HCT116 (cell line): ENCODE data around the gene LCE4A. TPM values are rescaled to one million over a fixed set of nuclear protein-coding genes. Genes with fewer than 3 reads are reported as not detected.

Source experiments
- ATAC-seq: fragments of 200-7000 bp; cut with Tn5 transposase; 2 replicates; pipeline ENCODE4 v1.9.1; 2020; ENCODE audit warnings: mild to moderate bottlenecking, moderate library complexity
- BruUV-seq: library from RNA; stranded (reverse); fragments of 400-500 nt; replicated peaks from 2 replicates; lab custom pipeline; 2021; lab: Mats Ljungman, UMichigan
- CTCF ChIA-PET: fragments of 300-600 bp; sonication (Branson Sonifier 250); formaldehyde crosslinking; loops from one replicate; lab custom pipeline; 2021; ENCODE audit warnings: antibody characterized with exemption; lab: Charles Lee
- POLR2A ChIA-PET: fragments of 300-600, 350-600 bp; sonication (Branson Sonifier 250); formaldehyde crosslinking; loops from one replicate; lab custom pipeline; 2021; ENCODE audit warnings: antibody characterized with exemption; lab: Charles Lee
- RAD21 ChIA-PET, 2 experiments: fragments of 300-600 bp; sonication (Branson Sonifier 250); formaldehyde crosslinking; loops; one replicate each; lab custom pipeline; 2023; ENCODE audit warnings: low total read pairs in 2 of 2; ENCODE audit not compliant: uncharacterized antibody in 2 of 2, unreplicated experiment in 2 of 2, low non-redundant PET in 1 of 2; lab: Charles Lee
- DNase-seq: peaks from one replicate; pipeline ENCODE4 v3.0.0-alpha.2; 2010; ENCODE audit warnings: low read depth, low spot score
- H2AFZ ChIP-seq: fragments of 200-600 bp; shearing (Covaris generic), sonication (generic); 2 replicates; pipeline ENCODE4 v1.6.1; 2017; ENCODE audit warnings: low read depth, mixed run types, mixed read lengths, antibody characterized with exemption, low read length; ENCODE audit not compliant: poor library complexity, severe bottlenecking
- H3K27ac ChIP-seq: 2 replicates; pipeline ENCODE4 v1.5.1; 2012; ENCODE audit warnings: low read depth, low read length
- H3K27me3 ChIP-seq: fragments of 200-600 bp; sonication (generic); 2 replicates; pipeline ENCODE4 v1.6.1; 2016; ENCODE audit warnings: mixed run types, low read length, mixed read lengths; ENCODE audit not compliant: insufficient read depth
- H3K36me3 ChIP-seq, 2 experiments: fragments of 200-500 bp in 1 of 2; fragments of 200-600 bp in 1 of 2; sonication (Bioruptor generic) in 1 of 2; sonication (generic) in 1 of 2; 2 replicates each; pipeline versions ENCODE4 v1.5.1 to v1.6.1; 2014 to 2016; ENCODE audit warnings: low read length in 2 of 2, inconsistent platforms in 1 of 2, mixed read lengths in 1 of 2, mixed run types in 1 of 2; ENCODE audit not compliant: insufficient read depth in 2 of 2, control insufficient read depth in 1 of 2
- H3K4me1 ChIP-seq, 2 experiments: fragments of 200-600 bp in 1 of 2; sonication (generic) in 1 of 2; 2 replicates each; pipeline versions ENCODE4 v1.5.1 to v1.6.1; 2012 to 2017; ENCODE audit warnings: low read length in 2 of 2, inconsistent platforms in 1 of 2, mild to moderate bottlenecking in 1 of 2, mixed read lengths in 1 of 2, mixed run types in 1 of 2, moderate library complexity in 1 of 2; ENCODE audit not compliant: insufficient read depth in 2 of 2, control insufficient read depth in 1 of 2
- H3K4me2 ChIP-seq: fragments of 200-600 bp; sonication (generic); 2 replicates; pipeline ENCODE4 v1.6.1; 2017; ENCODE audit warnings: mixed run types, low read length, mixed read lengths
- H3K4me3 ChIP-seq, 2 experiments: fragments of 200-600 bp in 1 of 2; sonication (generic) in 1 of 2; replicated peaks in 1 of 2; 2 replicates each; pipeline ENCODE4 v1.5.1; 2011 to 2016; ENCODE audit warnings: low read length in 2 of 2, control low read depth in 1 of 2, low read depth in 1 of 2, mild to moderate bottlenecking in 1 of 2, mixed read lengths in 1 of 2, mixed run types in 1 of 2
- H3K79me2 ChIP-seq: fragments of 200-600 bp; sonication (generic); 2 replicates; pipeline ENCODE4 v1.6.1; 2017; ENCODE audit warnings: mild to moderate bottlenecking, mixed run types, low read length, moderate library complexity, mixed read lengths; ENCODE audit not compliant: insufficient read depth
- H3K9ac ChIP-seq: fragments of 200-600 bp; sonication (generic); 2 replicates; pipeline ENCODE4 v1.6.1; 2016; ENCODE audit warnings: low read length, mixed read lengths
- H3K9me2 ChIP-seq: fragments of 200-600 bp; sonication (generic), shearing (Covaris generic); 2 replicates; pipeline ENCODE4 v1.6.1; 2017; ENCODE audit warnings: mixed run types, mild to moderate bottlenecking, moderate library complexity; ENCODE audit not compliant: insufficient read depth
- H3K9me3 ChIP-seq, 2 experiments: fragments of 200-500 bp in 1 of 2; fragments of 200-600 bp in 1 of 2; sonication (Bioruptor generic) in 1 of 2; sonication (generic) in 1 of 2; 2 replicates each; pipeline ENCODE4 v1.6.1; 2014 to 2017; ENCODE audit warnings: low read length in 2 of 2, mixed read lengths in 2 of 2, inconsistent platforms in 1 of 2, low read depth in 1 of 2, mild to moderate bottlenecking in 1 of 2, mixed run types in 1 of 2, moderate library complexity in 1 of 2; ENCODE audit not compliant: control insufficient read depth in 1 of 2, insufficient read depth in 1 of 2
- H4K20me1 ChIP-seq: fragments of 200-600 bp; sonication (generic), shearing (Covaris generic); 2 replicates; pipeline ENCODE4 v1.6.1; 2017; ENCODE audit warnings: mixed run types, mild to moderate bottlenecking, moderate library complexity; ENCODE audit not compliant: insufficient read depth
- CBX3 ChIP-seq: IDR thresholded peaks from 2 replicates; pipeline ENCODE4 v1.6.1; 2012; ENCODE audit warnings: low read depth
- CEBPB ChIP-seq: IDR thresholded peaks from 2 replicates; pipeline ENCODE4 v1.6.1; 2012; ENCODE audit warnings: low read depth
- CTCF ChIP-seq, 3 experiments: fragments of 200-600 bp in 1 of 3; sonication (generic) in 1 of 3; IDR thresholded peaks in 2 of 3; conservative IDR thresholded peaks in 1 of 3; 2 replicates each; pipeline ENCODE4 v1.5.1; 2012 to 2017; ENCODE audit warnings: low read depth in 2 of 3, low read length in 2 of 3, antibody characterized with exemption in 1 of 3, borderline replicate concordance in 1 of 3, control low read depth in 1 of 3, mild to moderate bottlenecking in 1 of 3, mixed read lengths in 1 of 3, mixed run types in 1 of 3, moderate library complexity in 1 of 3; ENCODE audit not compliant: insufficient read depth in 1 of 3
- EGR1 ChIP-seq: IDR thresholded peaks from 2 replicates; pipeline ENCODE4 v1.6.1; 2012; ENCODE audit warnings: low read depth
- ELF1 ChIP-seq: IDR thresholded peaks from 2 replicates; pipeline ENCODE4 v1.6.1; 2012; ENCODE audit warnings: low read depth, borderline replicate concordance
- EZH2 ChIP-seq: fragments of 200-600 bp; sonication (generic); IDR thresholded peaks from 2 replicates; pipeline ENCODE4 v1.6.1; 2017; ENCODE audit warnings: antibody characterized with exemption, mixed run types
- JUND ChIP-seq: IDR thresholded peaks from 2 replicates; pipeline ENCODE4 v1.6.1; 2012
- MAX ChIP-seq: IDR thresholded peaks from 2 replicates; pipeline ENCODE4 v1.6.1; 2012
- POLR2A ChIP-seq: IDR thresholded peaks from 2 replicates; pipeline ENCODE4 v1.7.0; 2011; ENCODE audit warnings: borderline replicate concordance; ENCODE audit not compliant: insufficient read depth, insufficient read length; ENCODE audit errors: extremely low read depth
- POLR2AphosphoS5 ChIP-seq: IDR thresholded peaks from 2 replicates; pipeline ENCODE4 v1.6.1; 2011; ENCODE audit warnings: mild to moderate bottlenecking, low read depth, low read length, moderate library complexity
- RAD21 ChIP-seq: IDR thresholded peaks from 2 replicates; pipeline ENCODE4 v1.6.1; 2012; ENCODE audit warnings: low read depth, mild to moderate bottlenecking
- SIN3A ChIP-seq: IDR thresholded peaks from 2 replicates; pipeline ENCODE4 v1.6.1; 2012; ENCODE audit warnings: low read depth
- SP1 ChIP-seq: IDR thresholded peaks from 2 replicates; pipeline ENCODE4 v1.6.1; 2012; ENCODE audit warnings: low read depth
- SRF ChIP-seq: IDR thresholded peaks from 2 replicates; pipeline ENCODE4 v1.6.1; 2012; ENCODE audit warnings: low read depth
- YY1 ChIP-seq: IDR thresholded peaks from 2 replicates; pipeline ENCODE4 v1.6.1; 2011; ENCODE audit warnings: low read length, low read depth, moderate library complexity, mild to moderate bottlenecking; ENCODE audit not compliant: insufficient replicate concordance; ENCODE audit errors: extremely low read depth
- ZBTB33 ChIP-seq: IDR thresholded peaks from 2 replicates; pipeline ENCODE4 v1.6.1; 2011; ENCODE audit warnings: mild to moderate bottlenecking, low read length, moderate library complexity; ENCODE audit not compliant: insufficient replicate concordance; ENCODE audit errors: extremely low read depth
- ZFX ChIP-seq: fragments of 450-650 bp; IDR thresholded peaks from 2 replicates; pipeline ENCODE4 v1.6.1; 2017
- ZNF274 ChIP-seq: fragments of 200-500 bp; sonication (Bioruptor generic); IDR thresholded peaks from 2 replicates; pipeline ENCODE4 v1.6.1; 2014; ENCODE audit warnings: mild to moderate bottlenecking, low read depth, low read length, inconsistent platforms
- intact Hi-C: fragments of 100-400 bp; cut with micrococcal nuclease; formaldehyde crosslinking; loops from 2 replicates; pipeline ENCODE4 v1.10.0; 2022
- total RNA-seq: library from RNA; stranded (reverse); gene quantifications from one replicate; pipeline ENCODE4 v1.2.1, GENCODE V29; 2021; ENCODE audit not compliant: unreplicated experiment

LCE4A gene
- total RNA-seq, 1 experiment from 2014 or later = not detected

GRCh38 chr1:152739841-152740240 lies 31.9 kb downstream of the LCE4A start (continued):
- no peak for TF ChIP-seq EGR1
- TF ChIP-seq CBX3 = no peak
- no peak for TF ChIP-seq RAD21
- TF ChIP-seq YY1 = no peak
- no peak for TF ChIP-seq SRF
- TF ChIP-seq ELF1 = no peak

DNA sequence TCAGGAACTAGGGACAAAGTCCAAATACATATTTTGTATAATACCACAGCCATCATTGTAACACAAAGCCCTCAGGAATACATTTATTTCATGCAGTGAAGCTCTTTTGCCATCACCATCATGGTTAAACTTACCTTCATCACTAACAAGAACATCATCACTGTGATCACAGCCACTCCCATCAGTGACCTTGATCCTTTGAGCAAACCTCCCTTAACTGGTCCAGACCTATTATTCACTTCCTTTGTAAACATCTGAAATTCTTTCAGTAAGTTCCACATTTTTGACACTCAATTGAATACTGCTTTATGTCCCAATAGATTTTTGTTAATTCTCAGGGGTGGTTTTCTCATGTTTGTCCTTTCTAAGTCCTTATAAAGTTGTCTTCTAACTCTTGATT lies 33.7 kb downstream of the LCE4A start:
- Histone ChIP-seq H3K79me2 (no peaks in the 10 kb centered on the region), H3K4me3 (no peak overlapping the region), H3K27me3 (peaks cover 34% of the 10 kb centered on the region), H3K9me3 (no peaks in the 10 kb centered on the region), H4K20me1 (no peaks in the 10 kb centered on the region), H3K36me3 (no peaks in the 10 kb centered on the region), H3K4me1 (no peaks in the 10 kb centered on the region), H3K4me2 (no peak overlapping the region), H2AFZ (no peak overlapping the region), H3K9ac (no peak overlapping the region), H3K27ac (no peak overlapping the region), H3K9me2 (no peaks in the 10 kb centered on the region)
- ChIA-PET POLR2A (no interaction called here), CTCF (no interaction called here), RAD21 (no interaction called here)
- intact Hi-C loops = no loop called here
- DNase-seq (no peak), ATAC-seq (no peak)
- BruUV-seq = no TSS peak
- no peak for TF ChIP-seq CBX3
- no peak for TF ChIP-seq SIN3A
- no peak for TF ChIP-seq ZBTB33
- TF ChIP-seq ZNF274 = no peak
- no peak for TF ChIP-seq POLR2A
- no peak for TF ChIP-seq SP1
- no peak for TF ChIP-seq EGR1
- TF ChIP-seq ELF1 = no peak
- no peak for TF ChIP-seq CTCF (IDR thresholded peaks at IDR 0.05 in 2 of 3, conservative IDR thresholded peaks at IDR 0.05 in 1 of 3; ENCODE audit: borderline replicate concordance in 1 of 3, insufficient read depth in 1 of 3, low read depth in 2 of 3, low read length in 2 of 3)
- no peak for TF ChIP-seq EZH2
- TF ChIP-seq MAX = no peak
- no peak for TF ChIP-seq JUND
- TF ChIP-seq ZFX = no peak
- TF ChIP-seq CEBPB = no peak
- TF ChIP-seq POLR2AphosphoS5 = no peak
